ENCODE data around the gene RPL10.

The RPL10 gene

GRCh38 chrX:154371789-154372300 is 26.3 kb upstream of the RPL10 start:
- TF ChIP-seq EP300 (IDR thresholded peaks at IDR 0.05; ENCODE audit: borderline replicate concordance) (no peak), MAX (IDR thresholded peaks at IDR 0.05) (no peak), RAD21 (IDR thresholded peaks at IDR 0.05; ENCODE audit: low read depth) (no peak), ZBTB7A (IDR thresholded peaks at IDR 0.05; ENCODE audit: low read depth) (0 out of 2 replicates have a peak, but pooled peaks have one; percentile 21), YY1 (IDR thresholded peaks at IDR 0.05; ENCODE audit: low read depth) (no peak), EGR1 (IDR thresholded peaks at IDR 0.05) (no peak), CEBPB (IDR thresholded peaks at IDR 0.05) (no peak)

- TF ChIP-seq MAX (IDR thresholded peaks at IDR 0.05) (no peak), CREB1 (IDR thresholded peaks at IDR 0.05; ENCODE audit: low read depth) (no peak), YY1 (IDR thresholded peaks at IDR 0.05; ENCODE audit: low read depth) (no peak), ZBTB7A (IDR thresholded peaks at IDR 0.05; ENCODE audit: low read depth) (no peak), EGR1 (IDR thresholded peaks at IDR 0.05) (no peak), CEBPB (IDR thresholded peaks at IDR 0.05) (no peak), NFIC (IDR thresholded peaks at IDR 0.05) (no peak), TCF12 (IDR thresholded peaks at IDR 0.05; ENCODE audit: low read depth) (no peak), FOXM1 (IDR thresholded peaks at IDR 0.05; ENCODE audit: borderline replicate concordance, low read depth) (no peak), TAF1 (IDR thresholded peaks at IDR 0.05; ENCODE audit: low read depth) (no peak), RAD21 (IDR thresholded peaks at IDR 0.05; ENCODE audit: low read depth) (no peak), EP300 (IDR thresholded peaks at IDR 0.05; ENCODE audit: borderline replicate concordance) (no peak)
- TF ChIP-seq, protein P1, sequence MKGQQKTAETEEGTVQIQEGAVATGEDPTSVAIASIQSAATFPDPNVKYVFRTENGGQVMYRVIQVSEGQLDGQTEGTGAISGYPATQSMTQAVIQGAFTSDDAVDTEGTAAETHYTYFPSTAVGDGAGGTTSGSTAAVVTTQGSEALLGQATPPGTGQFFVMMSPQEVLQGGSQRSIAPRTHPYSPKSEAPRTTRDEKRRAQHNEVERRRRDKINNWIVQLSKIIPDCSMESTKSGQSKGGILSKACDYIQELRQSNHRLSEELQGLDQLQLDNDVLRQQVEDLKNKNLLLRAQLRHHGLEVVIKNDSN (IDR thresholded peaks at IDR 0.05) = no peak
Observed at GRCh38 chrX:154372612-154373022, 25.6 kb upstream of the RPL10 start.

GRCh38 chrX:154373340-154374306 is 24.6 kb upstream of the RPL10 start:
- TF ChIP-seq CEBPB (IDR thresholded peaks at IDR 0.05) (no peak), RAD21 (IDR thresholded peaks at IDR 0.05; ENCODE audit: low read depth) (peak; percentile 27; the same call in 1 of the 2 replicates)

DNA sequence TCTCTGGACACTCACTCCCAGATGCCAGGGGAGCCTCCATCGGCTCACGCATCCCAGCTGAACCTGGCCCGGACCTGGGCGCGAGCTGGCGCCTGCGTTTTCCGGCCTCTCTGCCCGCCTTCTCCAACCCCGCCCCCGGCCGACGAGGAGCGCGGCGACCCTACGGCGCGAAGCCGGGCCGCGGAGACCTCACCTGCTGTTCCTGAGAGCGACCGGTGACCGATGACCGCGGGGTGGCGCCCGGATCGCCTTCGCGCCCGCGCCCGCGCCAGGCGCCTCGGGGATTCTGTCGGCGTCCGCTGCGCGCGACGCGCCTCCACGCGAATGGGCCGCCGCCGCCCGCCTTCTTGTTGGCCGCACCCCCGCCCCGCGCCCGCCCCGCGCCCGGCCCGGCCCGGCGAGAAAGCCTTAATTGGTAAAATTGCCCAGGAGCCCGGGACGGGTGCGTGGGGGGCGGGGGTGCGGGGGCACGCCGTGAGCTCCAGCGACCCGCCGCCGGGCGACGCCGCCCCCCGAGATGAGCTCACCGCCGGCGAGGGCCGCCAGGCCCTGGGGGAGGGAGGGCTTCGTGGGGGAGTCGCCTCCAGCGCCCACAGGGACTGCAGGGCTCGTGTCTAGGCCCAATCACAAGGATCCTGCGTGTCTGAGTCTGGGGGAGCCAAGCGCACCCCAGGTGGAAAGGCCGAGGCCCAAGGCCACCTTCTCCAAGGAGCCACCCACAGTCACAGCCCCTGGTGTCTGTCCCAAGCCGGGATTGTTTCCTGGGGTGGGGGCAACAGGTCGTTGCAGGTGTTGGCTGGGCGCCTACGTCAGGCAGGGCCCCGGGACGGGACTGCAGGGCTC is 23.6 kb upstream of the RPL10 start, which contains the start of gene FLNA:
TSS of gene FLNA (minus strand) at position 322 of the 843 bp plus-strand sequence. CDS start 3,389 bp downstream, outside the sequence.
- TF ChIP-seq TCF12 (IDR thresholded peaks at IDR 0.05; ENCODE audit: low read depth) = no peak
- TF ChIP-seq, protein P1 (IDR thresholded peaks at IDR 0.05) = no peak
- TF ChIP-seq TAF1 (IDR thresholded peaks at IDR 0.05; ENCODE audit: low read depth) = no peak
- no peak for TF ChIP-seq EP300 (IDR thresholded peaks at IDR 0.05; ENCODE audit: borderline replicate concordance)
- peak; percentile 59; the same call in 1 of the 2 replicates for TF ChIP-seq MAX (IDR thresholded peaks at IDR 0.05)

DNA sequence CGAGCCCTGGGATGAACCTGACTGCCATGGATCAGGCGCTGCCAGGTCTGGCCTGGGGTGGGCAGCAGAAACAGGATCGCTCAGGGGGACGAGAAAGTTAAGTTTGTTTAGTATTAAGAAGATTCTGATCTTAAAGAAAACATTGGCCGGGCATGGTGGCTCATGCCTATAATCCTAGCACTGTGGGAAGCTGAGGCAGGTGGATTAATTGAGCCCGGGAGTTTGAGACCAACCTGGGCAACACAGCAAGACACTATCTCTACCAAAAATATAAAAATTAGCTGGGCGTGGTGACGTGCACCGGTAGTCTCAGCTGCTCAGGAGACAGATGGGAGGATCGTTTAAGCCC is 23.0 kb upstream of the RPL10 start:
- TF ChIP-seq MAX (IDR thresholded peaks at IDR 0.05) = no peak
- no peak for TF ChIP-seq CREB1 (IDR thresholded peaks at IDR 0.05; ENCODE audit: low read depth)
- TF ChIP-seq EP300 (IDR thresholded peaks at IDR 0.05; ENCODE audit: borderline replicate concordance) = no peak
- no peak for TF ChIP-seq TEAD4 (IDR thresholded peaks at IDR 0.05)
- no peak for TF ChIP-seq RAD21 (IDR thresholded peaks at IDR 0.05; ENCODE audit: low read depth)
- TF ChIP-seq, protein P1 (IDR thresholded peaks at IDR 0.05) = no peak
- TF ChIP-seq EGR1 (IDR thresholded peaks at IDR 0.05) = no peak

DNA sequence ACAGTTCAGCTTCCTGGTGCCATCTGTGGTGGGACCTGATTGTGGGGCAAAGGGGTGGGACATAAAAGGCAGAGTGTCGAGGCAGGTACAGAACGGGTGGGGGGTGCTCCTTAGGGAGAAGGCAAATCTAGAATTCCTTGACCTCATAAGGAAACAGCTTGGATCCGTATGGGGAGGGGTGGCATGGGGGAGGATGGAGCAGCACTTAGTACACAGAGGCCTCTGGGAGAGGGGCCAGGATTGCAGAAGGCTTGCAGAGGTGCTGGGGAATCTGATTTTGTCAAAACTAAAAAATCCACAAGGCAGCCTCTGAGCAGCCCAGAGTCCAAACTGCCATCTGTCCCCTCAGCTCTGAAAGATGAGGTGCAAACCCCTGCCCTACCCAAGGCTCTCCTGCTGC is 21.4 kb upstream of the RPL10 start:
- no peak for TF ChIP-seq YY1 (IDR thresholded peaks at IDR 0.05; ENCODE audit: low read depth)
- no peak for TF ChIP-seq TAF1 (IDR thresholded peaks at IDR 0.05; ENCODE audit: low read depth)
- TF ChIP-seq RAD21 (IDR thresholded peaks at IDR 0.05; ENCODE audit: low read depth) = no peak
- no peak for TF ChIP-seq TCF12 (IDR thresholded peaks at IDR 0.05; ENCODE audit: low read depth)

GRCh38 chrX:154378059-154378798 is 19.9 kb upstream of the RPL10 start:
- TF ChIP-seq RAD21 (IDR thresholded peaks at IDR 0.05; ENCODE audit: low read depth) = no peak
- TF ChIP-seq, protein P1 (IDR thresholded peaks at IDR 0.05) = no peak
- TF ChIP-seq ZBTB7A (IDR thresholded peaks at IDR 0.05; ENCODE audit: low read depth) = no peak
- peak; percentile 46 for TF ChIP-seq TAF1 (IDR thresholded peaks at IDR 0.05; ENCODE audit: low read depth)
- TF ChIP-seq NFIC (IDR thresholded peaks at IDR 0.05) = peak; percentile 26; the same call in 1 of the 2 replicates
- TF ChIP-seq TEAD4 (IDR thresholded peaks at IDR 0.05) = no peak
- TF ChIP-seq EGR1 (IDR thresholded peaks at IDR 0.05) = peak; percentile 38; the same call in 1 of the 2 replicates
- no peak for TF ChIP-seq CREB1 (IDR thresholded peaks at IDR 0.05; ENCODE audit: low read depth)
- TF ChIP-seq EP300 (IDR thresholded peaks at IDR 0.05; ENCODE audit: borderline replicate concordance) = no peak
- no peak for TF ChIP-seq TCF12 (IDR thresholded peaks at IDR 0.05; ENCODE audit: low read depth)
- no peak for TF ChIP-seq YY1 (IDR thresholded peaks at IDR 0.05; ENCODE audit: low read depth)
- TF ChIP-seq FOXM1 (IDR thresholded peaks at IDR 0.05; ENCODE audit: borderline replicate concordance, low read depth) = no peak
- no peak for TF ChIP-seq CEBPB (IDR thresholded peaks at IDR 0.05)
- TF ChIP-seq, protein P2, sequence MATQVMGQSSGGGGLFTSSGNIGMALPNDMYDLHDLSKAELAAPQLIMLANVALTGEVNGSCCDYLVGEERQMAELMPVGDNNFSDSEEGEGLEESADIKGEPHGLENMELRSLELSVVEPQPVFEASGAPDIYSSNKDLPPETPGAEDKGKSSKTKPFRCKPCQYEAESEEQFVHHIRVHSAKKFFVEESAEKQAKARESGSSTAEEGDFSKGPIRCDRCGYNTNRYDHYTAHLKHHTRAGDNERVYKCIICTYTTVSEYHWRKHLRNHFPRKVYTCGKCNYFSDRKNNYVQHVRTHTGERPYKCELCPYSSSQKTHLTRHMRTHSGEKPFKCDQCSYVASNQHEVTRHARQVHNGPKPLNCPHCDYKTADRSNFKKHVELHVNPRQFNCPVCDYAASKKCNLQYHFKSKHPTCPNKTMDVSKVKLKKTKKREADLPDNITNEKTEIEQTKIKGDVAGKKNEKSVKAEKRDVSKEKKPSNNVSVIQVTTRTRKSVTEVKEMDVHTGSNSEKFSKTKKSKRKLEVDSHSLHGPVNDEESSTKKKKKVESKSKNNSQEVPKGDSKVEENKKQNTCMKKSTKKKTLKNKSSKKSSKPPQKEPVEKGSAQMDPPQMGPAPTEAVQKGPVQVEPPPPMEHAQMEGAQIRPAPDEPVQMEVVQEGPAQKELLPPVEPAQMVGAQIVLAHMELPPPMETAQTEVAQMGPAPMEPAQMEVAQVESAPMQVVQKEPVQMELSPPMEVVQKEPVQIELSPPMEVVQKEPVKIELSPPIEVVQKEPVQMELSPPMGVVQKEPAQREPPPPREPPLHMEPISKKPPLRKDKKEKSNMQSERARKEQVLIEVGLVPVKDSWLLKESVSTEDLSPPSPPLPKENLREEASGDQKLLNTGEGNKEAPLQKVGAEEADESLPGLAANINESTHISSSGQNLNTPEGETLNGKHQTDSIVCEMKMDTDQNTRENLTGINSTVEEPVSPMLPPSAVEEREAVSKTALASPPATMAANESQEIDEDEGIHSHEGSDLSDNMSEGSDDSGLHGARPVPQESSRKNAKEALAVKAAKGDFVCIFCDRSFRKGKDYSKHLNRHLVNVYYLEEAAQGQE (IDR thresholded peaks at IDR 0.05; ENCODE audit: low read depth) = no peak
- peak; percentile 53 for TF ChIP-seq MAX (IDR thresholded peaks at IDR 0.05)
